ENCODE data around the gene GABRA6.
"Not testable (repeated sequence)": the region's sequence is repeated elsewhere in the genome, so short reads cannot be mapped to it uniquely, and the experiment has no call there.

GABRA6 gene

GRCh38 chr5:161685461-161685860 lies at the start of gene GABRA6:
GABRA6 (plus strand) TSS chr5:161685721; CDS start chr5:161685990, 269 bp downstream.
- H3K9ac ChIP-seq (ENCODE audit: low read length) = no peak within 1 kb of the TSS
- H2AFZ ChIP-seq (ENCODE audit: low read depth, low read length) = no peak within 1 kb of the TSS
- H3K27ac ChIP-seq (ENCODE audit: low read length) = no peak within 1 kb of the TSS
- H3K36me3 ChIP-seq (replicated peaks; ENCODE audit: low read depth, low read length) = no peaks in the 10 kb centered on the region
- H4K20me1 ChIP-seq (ENCODE audit: insufficient read depth, low read length) = no peaks in the 10 kb centered on the region
- TF ChIP-seq EZH2phosphoT487 (IDR thresholded peaks at IDR 0.05; ENCODE audit: low read depth) (no peak), CTCF (IDR thresholded peaks at IDR 0.05; ENCODE audit: low read depth, low read length) (no peak)
- no peak within 1 kb of the TSS for H3K4me3 ChIP-seq (ENCODE audit: low read length)
- no peak within 1 kb of the TSS for H3K4me2 ChIP-seq (ENCODE audit: low read length)
- no peaks in the 10 kb centered on the region for H3K4me1 ChIP-seq (ENCODE audit: low read length)
- no peaks in the 10 kb centered on the region for H3K9me3 ChIP-seq (ENCODE audit: insufficient read depth, low read length)
- H3K79me2 ChIP-seq (ENCODE audit: low read length) = no peaks in the 10 kb centered on the region
- no peaks in the 10 kb centered on the region for H3K27me3 ChIP-seq (ENCODE audit: low read depth, low read length)

GRCh38 chr5:161637591-161637990 lies 47.9 kb upstream of the GABRA6 start:
- no peak overlapping the region for H3K27ac ChIP-seq (ENCODE audit: low read length)
- no peak overlapping the region for H3K4me2 ChIP-seq (ENCODE audit: low read length)
- H3K36me3 ChIP-seq (replicated peaks; ENCODE audit: low read depth, low read length) = no peaks in the 10 kb centered on the region
- no peaks in the 10 kb centered on the region for H3K4me1 ChIP-seq (ENCODE audit: low read length)
- H4K20me1 ChIP-seq (ENCODE audit: insufficient read depth, low read length) = no peaks in the 10 kb centered on the region
- no peaks in the 10 kb centered on the region for H3K79me2 ChIP-seq (ENCODE audit: low read length)
- no peak overlapping the region for H3K9ac ChIP-seq (ENCODE audit: low read length)
- TF ChIP-seq CTCF (IDR thresholded peaks at IDR 0.05; ENCODE audit: low read depth, low read length) (no peak), EZH2phosphoT487 (IDR thresholded peaks at IDR 0.05; ENCODE audit: low read depth) (no peak)
- no peak overlapping the region for H3K4me3 ChIP-seq (ENCODE audit: low read length)
- no peaks in the 10 kb centered on the region for H3K27me3 ChIP-seq (ENCODE audit: low read depth, low read length)
- no peaks in the 10 kb centered on the region for H3K9me3 ChIP-seq (ENCODE audit: insufficient read depth, low read length)
- no peak overlapping the region for H2AFZ ChIP-seq (ENCODE audit: low read depth, low read length)

- Histone ChIP-seq H3K27me3 (ENCODE audit: low read depth, low read length) (no peaks in the 10 kb centered on the region), H3K4me1 (ENCODE audit: low read length) (no peaks in the 10 kb centered on the region), H4K20me1 (ENCODE audit: insufficient read depth, low read length) (no peaks in the 10 kb centered on the region), H3K4me2 (ENCODE audit: low read length) (no peak overlapping the region), H3K4me3 (ENCODE audit: low read length) (no peak overlapping the region), H3K79me2 (ENCODE audit: low read length) (no peaks in the 10 kb centered on the region), H3K9me3 (ENCODE audit: insufficient read depth, low read length) (no peaks in the 10 kb centered on the region), H3K36me3 (replicated peaks; ENCODE audit: low read depth, low read length) (no peaks in the 10 kb centered on the region), H2AFZ (ENCODE audit: low read depth, low read length) (no peak overlapping the region), H3K9ac (ENCODE audit: low read length) (no peak overlapping the region), H3K27ac (ENCODE audit: low read length) (no peak overlapping the region)
- TF ChIP-seq CTCF (IDR thresholded peaks at IDR 0.05; ENCODE audit: low read depth, low read length) = no peak
- no peak for TF ChIP-seq EZH2phosphoT487 (IDR thresholded peaks at IDR 0.05; ENCODE audit: low read depth)
Measured at GRCh38 chr5:161641444-161641843, 44.1 kb upstream of the GABRA6 start.

- no peak overlapping the region for H2AFZ ChIP-seq (ENCODE audit: low read depth, low read length)
- no peak overlapping the region for H3K27ac ChIP-seq (ENCODE audit: low read length)
- no peaks in the 10 kb centered on the region for H3K36me3 ChIP-seq (replicated peaks; ENCODE audit: low read depth, low read length)
- no peaks in the 10 kb centered on the region for H4K20me1 ChIP-seq (ENCODE audit: insufficient read depth, low read length)
- TF ChIP-seq CTCF (IDR thresholded peaks at IDR 0.05; ENCODE audit: low read depth, low read length) (no peak), EZH2phosphoT487 (IDR thresholded peaks at IDR 0.05; ENCODE audit: low read depth) (no peak)
- no peak overlapping the region for H3K9ac ChIP-seq (ENCODE audit: low read length)
- H3K27me3 ChIP-seq (ENCODE audit: low read depth, low read length) = no peaks in the 10 kb centered on the region
- H3K9me3 ChIP-seq (ENCODE audit: insufficient read depth, low read length) = no peaks in the 10 kb centered on the region
- no peak overlapping the region for H3K4me3 ChIP-seq (ENCODE audit: low read length)
- H3K4me1 ChIP-seq (ENCODE audit: low read length) = no peaks in the 10 kb centered on the region
- H3K79me2 ChIP-seq (ENCODE audit: low read length) = no peaks in the 10 kb centered on the region
- no peak overlapping the region for H3K4me2 ChIP-seq (ENCODE audit: low read length)
Measured at GRCh38 chr5:161645264-161645663, 40.3 kb upstream of the GABRA6 start.

GRCh38 chr5:161651926-161652325 lies 33.6 kb upstream of the GABRA6 start:
- H3K36me3 ChIP-seq (replicated peaks; ENCODE audit: low read depth, low read length); H3K4me1 ChIP-seq (ENCODE audit: low read length); H3K27me3 ChIP-seq (ENCODE audit: low read depth, low read length); H4K20me1 ChIP-seq (ENCODE audit: insufficient read depth, low read length); H3K4me2 ChIP-seq (ENCODE audit: low read length); H2AFZ ChIP-seq (ENCODE audit: low read depth, low read length); H3K9me3 ChIP-seq (ENCODE audit: insufficient read depth, low read length); H3K4me3 ChIP-seq (ENCODE audit: low read length); H3K9ac ChIP-seq (ENCODE audit: low read length); H3K79me2 ChIP-seq (ENCODE audit: low read length); H3K27ac ChIP-seq (ENCODE audit: low read length): not testable (repeated sequence)
